Left ventricle myocardium inferior (tissue), 1 donor: Measurements from ENCODE around the gene RAI1. TPM values are rescaled to one million over a fixed set of nuclear protein-coding genes. Genes with fewer than 3 reads are reported as not detected.
A peak's percentile ranks its signal among the peaks of the same experiment; 100 is the strongest.

Experiments used
- DNase-seq: peaks from one replicate; pipeline ENCODE4 v3.0.0-alpha.2; 2020
- H3K27ac ChIP-seq: fragments of 200-600 bp; replicated peaks from 2 replicates; pipeline ENCODE4 v1.8.0; 2021
- H3K27me3 ChIP-seq: fragments of 200-600 bp; 2 replicates; pipeline ENCODE4 v1.8.0; 2021; ENCODE audit warnings: low read depth
- H3K36me3 ChIP-seq: fragments of 200-600 bp; 2 replicates; pipeline ENCODE4 v1.8.0; 2021
- H3K4me1 ChIP-seq: fragments of 200-600 bp; 2 replicates; pipeline ENCODE4 v1.8.0; 2021
- H3K4me3 ChIP-seq: fragments of 200-600 bp; 2 replicates; pipeline ENCODE4 v1.8.0; 2021; ENCODE audit warnings: mild to moderate bottlenecking, moderate library complexity
- H3K9me3 ChIP-seq: fragments of 200-600 bp; replicated peaks from 2 replicates; pipeline ENCODE4 v1.8.0; 2021
- intact Hi-C: fragments of 100-400 bp; cut with micrococcal nuclease; formaldehyde crosslinking; loops from one replicate; pipeline ENCODE4 v1.11.0; 2022
- total RNA-seq: library from RNA; stranded (reverse); fragmentation: NEBNext Ultra II Directional; extraction: Animal tissue kit (Norgen Biotek cat#: 25700); gene quantifications from one replicate; pipeline ENCODE4 v1.2.1, GENCODE V29; 2021
- TF ChIP-seq, protein P1 (sequence below): fragments of 200-600 bp; IDR thresholded peaks from 2 replicates; pipeline ENCODE4 v1.8.0; 2021; ENCODE audit warnings: antibody characterized with exemption, mild to moderate bottlenecking, borderline replicate concordance
- donor health status: DM: no; HTN: yes; CAD: no; lungs with severe emphysema.

Gene RAI1
- total RNA-seq, 1 donor from 2014 or later = 22.5 TPM

GRCh38 chr17:17719966-17720543 is 38.8 kb downstream of the RAI1 start:
- Histone ChIP-seq H3K4me1 (peaks cover 76% of the 10 kb centered on the region), H3K4me3 (no peak overlapping the region), H3K27ac (peak overlapping the region; percentile 61), H3K27me3 (no peaks in the 10 kb centered on the region), H3K9me3 (no peaks in the 10 kb centered on the region), H3K36me3 (no peaks in the 10 kb centered on the region)
- intact Hi-C loops = no loop called here
- DNase-seq = no peak
- TF ChIP-seq, protein P1, sequence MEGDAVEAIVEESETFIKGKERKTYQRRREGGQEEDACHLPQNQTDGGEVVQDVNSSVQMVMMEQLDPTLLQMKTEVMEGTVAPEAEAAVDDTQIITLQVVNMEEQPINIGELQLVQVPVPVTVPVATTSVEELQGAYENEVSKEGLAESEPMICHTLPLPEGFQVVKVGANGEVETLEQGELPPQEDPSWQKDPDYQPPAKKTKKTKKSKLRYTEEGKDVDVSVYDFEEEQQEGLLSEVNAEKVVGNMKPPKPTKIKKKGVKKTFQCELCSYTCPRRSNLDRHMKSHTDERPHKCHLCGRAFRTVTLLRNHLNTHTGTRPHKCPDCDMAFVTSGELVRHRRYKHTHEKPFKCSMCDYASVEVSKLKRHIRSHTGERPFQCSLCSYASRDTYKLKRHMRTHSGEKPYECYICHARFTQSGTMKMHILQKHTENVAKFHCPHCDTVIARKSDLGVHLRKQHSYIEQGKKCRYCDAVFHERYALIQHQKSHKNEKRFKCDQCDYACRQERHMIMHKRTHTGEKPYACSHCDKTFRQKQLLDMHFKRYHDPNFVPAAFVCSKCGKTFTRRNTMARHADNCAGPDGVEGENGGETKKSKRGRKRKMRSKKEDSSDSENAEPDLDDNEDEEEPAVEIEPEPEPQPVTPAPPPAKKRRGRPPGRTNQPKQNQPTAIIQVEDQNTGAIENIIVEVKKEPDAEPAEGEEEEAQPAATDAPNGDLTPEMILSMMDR = no peak

GRCh38 chr17:17721140-17721668 is 39.9 kb downstream of the RAI1 start:
- no peak for DNase-seq
- H3K4me1 ChIP-seq = peaks cover 76% of the 10 kb centered on the region
- no peak overlapping the region for H3K4me3 ChIP-seq
- H3K27ac ChIP-seq = no peak overlapping the region
- H3K36me3 ChIP-seq = no peaks in the 10 kb centered on the region
- H3K27me3 ChIP-seq = no peaks in the 10 kb centered on the region
- intact Hi-C loops = no loop called here
- TF ChIP-seq, protein P1 = no peak
- no peaks in the 10 kb centered on the region for H3K9me3 ChIP-seq

GRCh38 chr17:17722081-17722905 is 41.0 kb downstream of the RAI1 start:
- no peaks in the 10 kb centered on the region for H3K9me3 ChIP-seq
- intact Hi-C loops = no loop called here
- no peaks in the 10 kb centered on the region for H3K27me3 ChIP-seq
- peaks cover 78% of the 10 kb centered on the region for H3K4me1 ChIP-seq
- H3K27ac ChIP-seq = no peak overlapping the region
- peak overlapping the region; percentile 66 for H3K4me3 ChIP-seq
- TF ChIP-seq, protein P1 = no peak
- no peaks in the 10 kb centered on the region for H3K36me3 ChIP-seq
- DNase-seq = no peak

DNA sequence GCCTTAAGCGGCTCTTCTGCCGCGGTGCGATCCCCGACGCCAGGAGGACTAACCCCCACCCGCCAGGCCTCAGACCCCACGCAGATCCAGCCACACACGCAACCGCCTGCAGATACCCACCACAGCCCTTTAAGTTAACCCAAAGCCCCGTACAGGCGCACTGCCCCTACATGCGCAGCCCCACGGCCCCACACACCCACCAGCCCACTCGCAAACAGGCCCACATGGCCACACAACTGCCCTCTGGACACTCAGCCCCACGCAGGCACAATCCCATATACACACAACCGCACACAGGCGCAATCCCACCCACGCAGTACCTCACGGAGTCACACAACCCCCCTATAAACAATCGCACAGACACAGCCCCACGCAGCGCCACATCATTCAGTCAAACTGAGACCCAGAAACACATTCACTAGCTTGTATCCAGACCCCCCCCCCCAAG is 41.7 kb downstream of the RAI1 start:
- intact Hi-C loops = no loop called here
- peak overlapping the region; percentile 66 for H3K4me3 ChIP-seq
- H3K27ac ChIP-seq = no peak overlapping the region
- peaks cover 73% of the 10 kb centered on the region for H3K4me1 ChIP-seq
- DNase-seq = no peak
- no peaks in the 10 kb centered on the region for H3K27me3 ChIP-seq
- H3K9me3 ChIP-seq = no peaks in the 10 kb centered on the region
- no peaks in the 10 kb centered on the region for H3K36me3 ChIP-seq
- TF ChIP-seq, protein P1 = no peak

DNA sequence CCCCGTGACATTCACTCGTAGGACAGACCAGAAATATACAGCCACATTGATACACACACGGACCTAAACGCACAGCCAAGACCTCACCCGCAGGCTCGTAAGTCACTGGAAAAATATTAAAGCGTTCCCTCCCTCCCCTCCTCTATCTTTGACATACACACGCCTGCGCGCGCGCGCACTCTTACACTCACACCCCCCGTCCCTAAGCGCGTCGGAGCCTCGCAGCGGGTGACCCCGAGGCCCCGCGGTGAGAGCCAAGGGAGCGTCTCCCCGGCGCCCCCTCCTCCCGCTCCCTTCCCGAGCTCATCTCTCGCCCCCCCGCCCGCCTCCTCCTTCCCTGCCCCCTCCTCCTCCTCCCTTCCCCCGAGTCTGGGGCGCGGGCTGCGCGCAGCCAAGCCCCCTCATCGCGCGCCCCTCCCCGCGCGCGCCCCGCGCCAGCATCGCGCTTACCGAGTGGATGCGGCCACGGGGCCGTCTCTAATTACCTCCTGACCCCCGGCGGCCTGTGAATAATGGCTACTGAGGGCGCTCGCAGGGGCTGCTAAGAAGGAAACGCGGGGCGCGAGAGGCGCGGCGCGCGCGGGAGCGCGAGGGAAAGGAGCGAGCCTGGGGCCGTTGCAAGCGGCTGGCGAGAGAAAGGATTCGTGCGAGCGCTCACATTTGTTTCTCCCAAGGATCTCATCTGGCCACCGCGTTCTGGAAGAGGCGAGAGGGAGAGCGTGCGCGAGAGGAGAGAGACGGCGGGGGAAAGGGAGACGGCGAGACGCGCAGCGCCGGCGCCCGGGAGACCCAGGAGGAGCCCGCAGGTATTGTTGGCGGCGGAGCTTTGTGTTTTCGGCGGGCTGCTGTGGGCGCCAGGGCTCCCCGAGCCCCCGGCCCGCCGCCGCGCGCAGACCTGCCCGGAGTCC is 42.4 kb downstream of the RAI1 start:
- H3K4me1 ChIP-seq = peaks cover 68% of the 10 kb centered on the region

More for the DNA sequence above, 42.4 kb downstream of the RAI1 start:
- TF ChIP-seq, protein P1 = no peak
- no peak for DNase-seq
- H3K4me3 ChIP-seq = peak overlapping the region; percentile 66
- H3K36me3 ChIP-seq = no peaks in the 10 kb centered on the region
- no peaks in the 10 kb centered on the region for H3K27me3 ChIP-seq
- peak overlapping the region; percentile 54 for H3K27ac ChIP-seq
- intact Hi-C loops = no loop called here
- H3K9me3 ChIP-seq = no peaks in the 10 kb centered on the region
